A673 (cell line): ENCODE data around the gene CTXND2. TPM values are rescaled to one million over a fixed set of nuclear protein-coding genes. Genes with fewer than 3 reads are reported as not detected.

ENCODE experiments used
- BruUV-seq: library from RNA; stranded (reverse); fragments of 400-500 nt; replicated peaks from 2 replicates; lab custom pipeline; 2021; lab: Mats Ljungman, UMichigan
- CTCF ChIA-PET: fragments of 300-600 bp; sonication (Branson Sonifier 250); formaldehyde crosslinking; loops from one replicate; lab custom pipeline; 2022; ENCODE audit warnings: antibody characterized with exemption; lab: Charles Lee
- POLR2A ChIA-PET: fragments of 300-600 bp; sonication (Branson Sonifier 250); formaldehyde crosslinking; loops from one replicate; lab custom pipeline; 2022; ENCODE audit warnings: antibody characterized with exemption; ENCODE audit not compliant: low non-redundant PET; lab: Charles Lee
- DNase-seq: peaks from one replicate; pipeline ENCODE4 v3.0.0-alpha.2; 2015; ENCODE audit warnings: low spot score
- H3K27ac ChIP-seq: fragments of 200-600 bp; sonication (generic); 2 replicates; pipeline ENCODE4 v1.5.1; 2016; ENCODE audit warnings: mixed run types, low read depth, mild to moderate bottlenecking, mixed read lengths, antibody characterized with exemption, low read length; ENCODE audit not compliant: poor library complexity, severe bottlenecking
- H3K27me3 ChIP-seq: fragments of 200-600 bp; sonication (generic); replicated peaks from 2 replicates; pipeline ENCODE4 v1.6.1; 2017; ENCODE audit warnings: mixed run types, low read depth, mild to moderate bottlenecking, mixed read lengths, antibody characterized with exemption, low read length; ENCODE audit not compliant: insufficient read depth, poor library complexity
- H3K36me3 ChIP-seq: fragments of 200-600 bp; sonication (generic); 2 replicates; pipeline ENCODE4 v1.6.1; 2016; ENCODE audit warnings: mixed run types, mild to moderate bottlenecking, mixed read lengths, antibody characterized with exemption, low read length; ENCODE audit not compliant: insufficient read depth, poor library complexity, severe bottlenecking
- H3K4me1 ChIP-seq: fragments of 200-600 bp; sonication (generic); 2 replicates; pipeline ENCODE4 v1.6.1; 2017; ENCODE audit warnings: mixed run types, mild to moderate bottlenecking, mixed read lengths, antibody characterized with exemption, low read length; ENCODE audit not compliant: insufficient read depth, poor library complexity, severe bottlenecking
- H3K4me3 ChIP-seq: fragments of 200-600 bp; sonication (generic); 2 replicates; pipeline ENCODE4 v1.5.1; 2016; ENCODE audit warnings: low read depth, mixed run types, mild to moderate bottlenecking, mixed read lengths, low read length; ENCODE audit not compliant: poor library complexity, severe bottlenecking
- H3K9me3 ChIP-seq: fragments of 200-600 bp; sonication (generic); 2 replicates; pipeline ENCODE4 v1.6.1; 2016; ENCODE audit warnings: mixed run types, low read depth, mild to moderate bottlenecking, mixed read lengths, antibody characterized with exemption, low read length; ENCODE audit not compliant: poor library complexity, severe bottlenecking
- CTCF ChIP-seq: fragments of 300-800, 200-600 bp; sonication (generic); conservative IDR thresholded peaks from 2 replicates; pipeline ENCODE4 v1.5.1; 2017; ENCODE audit warnings: low read depth, mild to moderate bottlenecking, antibody characterized with exemption, low read length, moderate library complexity, mixed read lengths
- EZH2 ChIP-seq: fragments of 200-600 bp; sonication (generic); IDR thresholded peaks from 2 replicates; pipeline ENCODE4 v1.6.1; 2017; ENCODE audit warnings: borderline replicate concordance, low read depth, mild to moderate bottlenecking, mixed read lengths, antibody characterized with exemption, low read length; ENCODE audit not compliant: poor library complexity, severe bottlenecking
- intact Hi-C: fragments of 100-400 bp; cut with micrococcal nuclease; formaldehyde crosslinking; loops from one replicate; pipeline ENCODE4 v1.10.0; 2022; ENCODE audit not compliant: unreplicated experiment
- total RNA-seq: library from RNA; stranded (reverse); gene quantifications from 2 replicates; pipeline ENCODE4 v1.2.3, GENCODE V29; 2021

CTXND2 gene
- total RNA-seq, 1 experiment from 2014 or later, result not detected

GRCh38 chr1:150944856-150945255 lies 57.9 kb downstream of the CTXND2 start:
- no TSS peak for BruUV-seq
- intact Hi-C loops, result no loop called here
- no peaks in the 10 kb centered on the region for H3K4me1 ChIP-seq
- CTCF ChIA-PET, result no interaction called here
- no peak for TF ChIP-seq EZH2
- no peak for TF ChIP-seq CTCF
- H3K27me3 ChIP-seq, result no peaks in the 10 kb centered on the region
- POLR2A ChIA-PET, result no interaction called here
- no peak for DNase-seq
- no peak overlapping the region for H3K27ac ChIP-seq
- H3K36me3 ChIP-seq, result peaks cover 82% of the 10 kb centered on the region
- no peak overlapping the region for H3K4me3 ChIP-seq
- no peaks in the 10 kb centered on the region for H3K9me3 ChIP-seq

- intact Hi-C loops, result no loop called here
- TF ChIP-seq CTCF (no peak), EZH2 (no peak)
- no peak for DNase-seq
- POLR2A ChIA-PET, result no interaction called here
- H3K27me3 ChIP-seq, result no peaks in the 10 kb centered on the region
- H3K4me3 ChIP-seq, result no peak overlapping the region
- CTCF ChIA-PET, result no interaction called here
- BruUV-seq, result no TSS peak
- no peaks in the 10 kb centered on the region for H3K9me3 ChIP-seq
- no peak overlapping the region for H3K27ac ChIP-seq
- no peaks in the 10 kb centered on the region for H3K4me1 ChIP-seq
- H3K36me3 ChIP-seq, result peaks cover 57% of the 10 kb centered on the region
Measured at GRCh38 chr1:150954708-150955107, 67.8 kb downstream of the CTXND2 start.

- no peaks in the 10 kb centered on the region for H3K9me3 ChIP-seq
- no peak overlapping the region for H3K4me3 ChIP-seq
- BruUV-seq, result no TSS peak
- CTCF ChIA-PET, result no interaction called here
- TF ChIP-seq EZH2 (no peak), CTCF (no peak)
- peaks cover 59% of the 10 kb centered on the region for H3K36me3 ChIP-seq
- no peaks in the 10 kb centered on the region for H3K4me1 ChIP-seq
- DNase-seq, result no peak
- no peaks in the 10 kb centered on the region for H3K27me3 ChIP-seq
- POLR2A ChIA-PET, result no interaction called here
- no peak overlapping the region for H3K27ac ChIP-seq
- intact Hi-C loops, result no loop called here
Measured at GRCh38 chr1:150955280-150955679, 68.3 kb downstream of the CTXND2 start.
